ENCODE results near the gene TP53BP2. TPM values are rescaled to one million over a fixed set of nuclear protein-coding genes. Genes with fewer than 3 reads are reported as not detected.

TP53BP2 gene
- total RNA-seq, 1 donor from 2014 or later: 31.9 TPM

DNA sequence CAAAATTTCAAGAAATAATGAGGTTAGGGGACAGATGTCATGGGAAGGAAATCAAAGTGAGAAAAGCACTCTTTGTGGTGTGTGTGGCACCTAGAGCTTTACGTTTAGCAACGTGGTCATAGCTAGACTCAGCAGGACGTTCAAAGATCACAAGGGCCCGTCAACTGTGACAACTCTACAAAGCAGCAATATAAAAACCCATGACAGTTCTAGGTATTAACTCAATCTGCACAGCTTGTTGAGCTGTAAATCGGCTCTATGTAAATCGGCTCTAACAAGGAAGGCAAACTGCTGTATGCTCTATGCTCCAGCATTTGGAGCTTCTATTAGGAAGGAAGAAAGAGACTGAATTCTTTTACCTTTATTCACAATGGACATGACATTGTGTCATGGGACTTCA, 64.8 kb downstream of the TP53BP2 start:
- no peak overlapping the region for H3K4me3 ChIP-seq
- TF ChIP-seq, protein P1, sequence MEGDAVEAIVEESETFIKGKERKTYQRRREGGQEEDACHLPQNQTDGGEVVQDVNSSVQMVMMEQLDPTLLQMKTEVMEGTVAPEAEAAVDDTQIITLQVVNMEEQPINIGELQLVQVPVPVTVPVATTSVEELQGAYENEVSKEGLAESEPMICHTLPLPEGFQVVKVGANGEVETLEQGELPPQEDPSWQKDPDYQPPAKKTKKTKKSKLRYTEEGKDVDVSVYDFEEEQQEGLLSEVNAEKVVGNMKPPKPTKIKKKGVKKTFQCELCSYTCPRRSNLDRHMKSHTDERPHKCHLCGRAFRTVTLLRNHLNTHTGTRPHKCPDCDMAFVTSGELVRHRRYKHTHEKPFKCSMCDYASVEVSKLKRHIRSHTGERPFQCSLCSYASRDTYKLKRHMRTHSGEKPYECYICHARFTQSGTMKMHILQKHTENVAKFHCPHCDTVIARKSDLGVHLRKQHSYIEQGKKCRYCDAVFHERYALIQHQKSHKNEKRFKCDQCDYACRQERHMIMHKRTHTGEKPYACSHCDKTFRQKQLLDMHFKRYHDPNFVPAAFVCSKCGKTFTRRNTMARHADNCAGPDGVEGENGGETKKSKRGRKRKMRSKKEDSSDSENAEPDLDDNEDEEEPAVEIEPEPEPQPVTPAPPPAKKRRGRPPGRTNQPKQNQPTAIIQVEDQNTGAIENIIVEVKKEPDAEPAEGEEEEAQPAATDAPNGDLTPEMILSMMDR (IDR thresholded peaks at IDR 0.05): no peak
- TF ChIP-seq POLR2AphosphoS5 (IDR thresholded peaks at IDR 0.05; ENCODE audit: insufficient read depth in 1 of 2, low read depth in 1 of 2) (no peak), POLR2A (IDR thresholded peaks at IDR 0.05) (no peak)
- no peaks in the 10 kb centered on the region for H3K9me3 ChIP-seq
- peaks cover 4% of the 10 kb centered on the region for H3K4me1 ChIP-seq
- intact Hi-C loops (cut with DNase I): no loop called here
- peaks cover 0 to 55% of the 10 kb centered on the region in 2 donors for H3K36me3 ChIP-seq
- no peaks in the 10 kb centered on the region for H3K27me3 ChIP-seq
- no peak overlapping the region for H3K27ac ChIP-seq
- DNase-seq (ENCODE audit: extremely low spot score in 2 of 2): peak in 1 of 2 donors; percentile 11

DNA sequence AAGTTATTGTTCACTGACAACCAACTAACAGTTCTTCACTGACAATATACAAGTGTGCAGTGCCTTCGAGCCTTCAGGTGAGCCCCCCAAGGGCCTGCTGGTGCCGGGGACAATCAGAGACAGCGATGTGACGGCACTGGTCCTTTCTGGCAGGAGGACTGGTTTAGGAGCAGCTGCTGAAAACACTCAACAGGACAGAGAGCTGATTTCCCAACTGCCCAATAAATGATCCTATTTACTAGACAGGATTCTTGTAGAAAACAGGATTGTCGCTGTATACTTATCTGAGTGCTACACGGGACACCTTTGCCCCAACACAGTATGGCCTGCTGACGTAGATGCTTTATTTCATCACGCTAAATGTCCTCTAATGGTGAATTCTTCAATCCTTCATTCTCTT, 65.4 kb downstream of the TP53BP2 start:
- H3K36me3 ChIP-seq: peaks cover 0 to 60% of the 10 kb centered on the region in 2 donors
- TF ChIP-seq, protein P1 (IDR thresholded peaks at IDR 0.05): no peak
- no peak overlapping the region for H3K27ac ChIP-seq
- H3K9me3 ChIP-seq: no peaks in the 10 kb centered on the region
- peaks cover 4% of the 10 kb centered on the region for H3K4me1 ChIP-seq
- intact Hi-C loops (cut with DNase I): no loop called here
- DNase-seq (ENCODE audit: extremely low spot score in 2 of 2): peak in 1 of 2 donors; percentile 27
- no peak overlapping the region for H3K4me3 ChIP-seq
- H3K27me3 ChIP-seq: no peaks in the 10 kb centered on the region

DNA sequence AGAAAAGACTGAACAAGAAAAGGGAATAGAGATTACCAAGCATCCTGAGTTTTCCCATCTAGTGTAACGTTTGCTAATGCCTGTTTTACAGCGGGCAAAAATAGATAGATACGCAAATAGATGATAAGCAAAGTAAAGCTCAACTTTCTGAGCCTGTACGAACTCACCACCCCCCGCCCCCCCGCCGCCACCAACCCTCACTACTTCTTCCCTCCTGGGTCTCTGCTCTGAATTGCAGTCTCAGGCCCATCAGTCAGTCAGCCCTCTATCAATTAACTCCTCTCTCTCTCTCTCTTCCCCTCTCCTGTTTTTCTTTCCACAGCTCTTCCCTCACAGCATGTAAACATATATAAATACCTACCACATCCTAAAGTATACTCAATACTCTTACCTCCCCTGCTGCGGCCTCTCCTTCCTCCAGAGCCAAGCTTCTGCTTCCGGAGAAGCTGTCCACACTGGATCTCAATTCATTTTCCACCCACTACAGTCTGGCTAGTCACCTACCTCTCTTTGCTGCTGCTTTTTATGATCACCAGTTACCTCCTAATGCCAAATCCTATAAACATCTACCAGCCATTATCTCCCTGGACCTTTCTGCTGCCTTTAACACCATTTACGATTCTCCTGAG, 68.8 kb downstream of the TP53BP2 start:
- intact Hi-C loops (cut with DNase I): no loop called here
- H3K27me3 ChIP-seq: no peaks in the 10 kb centered on the region
- TF ChIP-seq POLR2A (IDR thresholded peaks at IDR 0.05) (no peak), POLR2AphosphoS5 (IDR thresholded peaks at IDR 0.05; ENCODE audit: insufficient read depth in 1 of 2, low read depth in 1 of 2) (no peak)
- TF ChIP-seq, protein P1 (IDR thresholded peaks at IDR 0.05): no peak
- no peaks in the 10 kb centered on the region for H3K9me3 ChIP-seq
- peaks cover 11% of the 10 kb centered on the region for H3K4me1 ChIP-seq
- peaks cover 0 to 67% of the 10 kb centered on the region in 2 donors for H3K36me3 ChIP-seq
- peak in 1 of 2 donors; percentile 54 for DNase-seq (ENCODE audit: extremely low spot score in 2 of 2)
- no peak overlapping the region for H3K4me3 ChIP-seq
- no peak overlapping the region for H3K27ac ChIP-seq

DNA sequence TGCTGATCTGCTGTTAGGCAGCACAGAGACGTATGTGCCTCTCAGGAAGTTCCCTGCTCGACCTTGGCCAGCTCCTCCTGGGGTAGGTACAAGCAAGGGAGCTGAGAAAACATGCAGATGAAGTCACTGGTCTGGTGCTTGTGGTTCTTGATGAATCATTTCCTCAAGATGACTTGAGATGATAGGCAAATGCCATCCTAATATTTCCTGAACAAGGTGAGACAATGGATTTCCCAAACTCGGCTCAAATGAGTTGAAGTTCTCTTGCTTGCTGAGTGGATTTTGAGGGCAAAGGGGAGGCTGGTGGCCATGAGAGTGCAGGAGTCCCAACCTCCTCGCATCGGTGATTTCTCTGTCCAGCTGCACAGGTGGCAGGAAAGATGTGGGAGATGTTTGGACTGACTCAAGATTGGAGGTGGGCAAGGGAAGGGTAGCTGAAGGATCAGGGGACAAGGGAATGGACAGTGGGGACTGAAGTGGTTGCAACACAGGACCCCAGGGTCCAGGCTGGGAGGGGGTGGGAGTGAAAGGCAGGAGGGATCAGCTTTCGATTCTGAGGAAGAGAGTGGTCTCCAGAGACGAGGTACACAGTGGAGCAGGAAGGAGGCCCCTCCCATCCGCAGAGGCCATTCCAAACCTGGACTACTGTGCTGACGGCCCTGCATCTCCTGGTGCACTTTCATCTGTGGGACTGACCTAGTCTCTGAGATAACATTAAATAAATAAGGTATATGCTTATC, 69.5 kb downstream of the TP53BP2 start:
- intact Hi-C loops (cut with DNase I): no loop called here
- peak in 1 of 2 donors; percentile 84 for DNase-seq (ENCODE audit: extremely low spot score in 2 of 2)
- Histone ChIP-seq H3K9me3 (no peaks in the 10 kb centered on the region), H3K36me3 (peaks cover 0 to 73% of the 10 kb centered on the region in 2 donors), H3K27ac (no peak overlapping the region), H3K4me1 (peaks cover 18% of the 10 kb centered on the region), H3K27me3 (no peaks in the 10 kb centered on the region), H3K4me3 (no peak overlapping the region)
- TF ChIP-seq, protein P1 (IDR thresholded peaks at IDR 0.05): no peak
- TF ChIP-seq POLR2AphosphoS5 (IDR thresholded peaks at IDR 0.05; ENCODE audit: insufficient read depth in 1 of 2, low read depth in 1 of 2): peak in 1 of 2 donors; percentile 57
- TF ChIP-seq POLR2A (IDR thresholded peaks at IDR 0.05): no peak

DNA sequence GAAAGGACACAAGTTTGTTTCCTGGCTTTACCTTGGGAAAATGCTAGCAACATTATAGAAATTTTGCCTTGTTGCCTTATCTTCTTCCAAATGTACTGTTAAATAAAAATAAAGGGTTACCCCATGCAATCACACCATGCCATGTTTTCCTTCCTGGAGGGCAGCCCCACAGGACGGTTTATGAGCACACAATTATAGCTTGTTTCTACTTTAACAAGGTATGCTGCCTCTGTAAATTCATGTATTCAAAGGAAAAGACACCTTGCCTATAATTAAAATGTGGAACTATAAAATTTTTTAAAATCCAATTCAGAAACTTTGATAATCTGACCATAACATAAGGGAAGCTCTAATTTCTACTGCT, 70.1 kb downstream of the TP53BP2 start:
- Histone ChIP-seq H3K36me3 (peaks cover 0 to 78% of the 10 kb centered on the region in 2 donors), H3K9me3 (no peaks in the 10 kb centered on the region), H3K27ac (no peak overlapping the region), H3K4me3 (no peak overlapping the region), H3K4me1 (peaks cover 24% of the 10 kb centered on the region), H3K27me3 (no peaks in the 10 kb centered on the region)
- intact Hi-C loops (cut with DNase I): no loop called here
- TF ChIP-seq, protein P1 (IDR thresholded peaks at IDR 0.05): no peak
- TF ChIP-seq POLR2A (IDR thresholded peaks at IDR 0.05) (no peak), POLR2AphosphoS5 (IDR thresholded peaks at IDR 0.05; ENCODE audit: insufficient read depth in 1 of 2, low read depth in 1 of 2) (no peak)
- peak in 1 of 2 donors; percentile 13 for DNase-seq (ENCODE audit: extremely low spot score in 2 of 2)
